Spinal cord (tissue), 10 donors: ENCODE measurements around the gene VPS35L. TPM values are rescaled to one million over a fixed set of nuclear protein-coding genes. Genes with fewer than 3 reads are reported as not detected.

Experiments
- DNase-seq, 6 donors: peaks; one replicate each; pipeline versions ENCODE4 v3.0.0 to v3.0.0-alpha.2; 2013 to 2015; ENCODE audit warnings: low spot score in 6 of 6, low read depth in 4 of 6
- H3K27ac ChIP-seq: one replicate; pipeline ENCODE4 v1.5.1; 2013; ENCODE audit warnings: low read depth, low read length, control low read depth
- H3K27me3 ChIP-seq: one replicate; pipeline ENCODE4 v1.6.1; 2013; ENCODE audit warnings: low read length; ENCODE audit not compliant: control insufficient read depth, insufficient read depth
- H3K36me3 ChIP-seq: one replicate; pipeline ENCODE4 v1.6.1; 2013; ENCODE audit warnings: low read length; ENCODE audit not compliant: control insufficient read depth, insufficient read depth
- H3K4me1 ChIP-seq: one replicate; pipeline ENCODE4 v1.6.1; 2013; ENCODE audit warnings: low read length; ENCODE audit not compliant: control insufficient read depth, insufficient read depth
- H3K4me3 ChIP-seq: one replicate; pipeline ENCODE4 v1.5.1; 2013; ENCODE audit warnings: low read depth, low read length, control low read depth
- H3K9me3 ChIP-seq: one replicate; pipeline ENCODE4 v1.6.1; 2013; ENCODE audit warnings: low read length; ENCODE audit not compliant: control insufficient read depth, insufficient read depth
- WGBS: methylation state at CpG from one replicate; pipeline ENCODE4 v1.1.5; 2013; ENCODE audit warnings: missing lambda C conversion rate; ENCODE audit not compliant: insufficient coverage; 5-methylcytosine and 5-hydroxymethylcytosine counted together
- polyA plus RNA-seq, 2 donors: library from polyadenylated mRNA; unstranded; fragments of 120-200 nt; gene quantifications; one replicate each; pipeline ENCODE4 v1.2.1, GENCODE V29; 2013; ENCODE audit not compliant: insufficient read length in 2 of 2
- total RNA-seq, 2 donors: library from RNA; depleted of rRNA in 1 of 2; stranded (reverse); fragments of 120-200 nt in 1 of 2; fragments of >200 nt in 1 of 2; gene quantifications; one replicate each; pipeline versions ENCODE4 v1.2.3 to v1.2.4, GENCODE V29; 2013 to 2014
- donor health status: healthy.

VPS35L gene
- total and polyA plus RNA-seq, 4 donors: 58.1 to 67.3 (median 63.8) TPM

- Histone ChIP-seq H3K4me3 (no peak overlapping the region), H3K27ac (no peak overlapping the region), H3K27me3 (no peaks in the 10 kb centered on the region), H3K4me1 (no peaks in the 10 kb centered on the region), H3K9me3 (no peaks in the 10 kb centered on the region), H3K36me3 (peaks cover 30% of the 10 kb centered on the region)
- no peak for DNase-seq
- 80% methylated on average over 7 of the region's 8 CpGs for WGBS
These were observed 84.5 kb downstream of the VPS35L start for GRCh38 chr16:19639986-19640421.

- H3K36me3 ChIP-seq: peaks cover 34% of the 10 kb centered on the region
- no peaks in the 10 kb centered on the region for H3K27me3 ChIP-seq
- H3K4me3 ChIP-seq: no peak overlapping the region
- H3K27ac ChIP-seq: no peak overlapping the region
- H3K9me3 ChIP-seq: no peaks in the 10 kb centered on the region
- DNase-seq: peak in 1 of 6 donors; percentile 64
- H3K4me1 ChIP-seq: no peaks in the 10 kb centered on the region
- WGBS: 100% methylated on average over 1 of the region's 4 CpGs
These were observed 87.0 kb downstream of the VPS35L start for GRCh38 chr16:19642501-19642900.

GRCh38 chr16:19644877-19645276 is 89.4 kb downstream of the VPS35L start:
- DNase-seq: peak in 2 of 6 donors; percentile 30 to 65
- Histone ChIP-seq H3K36me3 (peaks cover 39% of the 10 kb centered on the region), H3K27me3 (no peaks in the 10 kb centered on the region), H3K27ac (no peak overlapping the region), H3K4me1 (no peaks in the 10 kb centered on the region), H3K4me3 (no peak overlapping the region), H3K9me3 (no peaks in the 10 kb centered on the region)
- no CpG with 5 or more reads among the region's 4 CpGs for WGBS

- Histone ChIP-seq H3K36me3 (peaks cover 37% of the 10 kb centered on the region), H3K9me3 (no peaks in the 10 kb centered on the region), H3K27me3 (no peaks in the 10 kb centered on the region), H3K4me1 (no peaks in the 10 kb centered on the region), H3K27ac (peak overlapping the region; percentile 64), H3K4me3 (no peak overlapping the region)
- DNase-seq: peak in 1 of 6 donors; percentile 68
- WGBS: 96% methylated on average over 3 of the region's 7 CpGs
These were observed 90.1 kb downstream of the VPS35L start for GRCh38 chr16:19645557-19645981.

- peaks cover 51% of the 10 kb centered on the region for H3K36me3 ChIP-seq
- no peak for DNase-seq
- 80% methylated on average over 1 of the region's 3 CpGs for WGBS
- H3K27ac ChIP-seq: no peak overlapping the region
- H3K4me1 ChIP-seq: no peaks in the 10 kb centered on the region
- no peaks in the 10 kb centered on the region for H3K9me3 ChIP-seq
- no peaks in the 10 kb centered on the region for H3K27me3 ChIP-seq
- H3K4me3 ChIP-seq: no peak overlapping the region
These were observed 94.5 kb downstream of the VPS35L start for GRCh38 chr16:19649980-19650379.

GRCh38 chr16:19654147-19654546 is 98.6 kb downstream of the VPS35L start:
- 79% methylated on average over 5 of the region's 9 CpGs for WGBS
- no peak overlapping the region for H3K4me3 ChIP-seq
- no peak overlapping the region for H3K27ac ChIP-seq
- no peak for DNase-seq
- no peaks in the 10 kb centered on the region for H3K27me3 ChIP-seq
- H3K9me3 ChIP-seq: no peaks in the 10 kb centered on the region
- peaks cover 37% of the 10 kb centered on the region for H3K36me3 ChIP-seq
- no peaks in the 10 kb centered on the region for H3K4me1 ChIP-seq

- H3K9me3 ChIP-seq: no peaks in the 10 kb centered on the region
- peaks cover 34% of the 10 kb centered on the region for H3K36me3 ChIP-seq
- H3K4me3 ChIP-seq: no peak overlapping the region
- DNase-seq: peak in 2 of 6 donors; percentile 26 to 46
- no peaks in the 10 kb centered on the region for H3K27me3 ChIP-seq
- H3K27ac ChIP-seq: no peak overlapping the region
- no peaks in the 10 kb centered on the region for H3K4me1 ChIP-seq
- WGBS: 58% methylated on average over 7 of the region's 9 CpGs
These were observed 99.8 kb downstream of the VPS35L start for GRCh38 chr16:19655242-19655777.

GRCh38 chr16:19657831-19658230 is 102.3 kb downstream of the VPS35L start:
- peaks cover 29% of the 10 kb centered on the region for H3K36me3 ChIP-seq
- no peaks in the 10 kb centered on the region for H3K4me1 ChIP-seq
- H3K4me3 ChIP-seq: no peak overlapping the region
- H3K27ac ChIP-seq: no peak overlapping the region
- no peaks in the 10 kb centered on the region for H3K9me3 ChIP-seq
- no peak for DNase-seq
- H3K27me3 ChIP-seq: no peaks in the 10 kb centered on the region
- no CpG with 5 or more reads among the region's 4 CpGs for WGBS

- no peak overlapping the region for H3K4me3 ChIP-seq
- whole genome bisulfite sequencing: no CpG with 5 or more reads among the region's 1 CpG
- H3K27me3 ChIP-seq: no peaks in the 10 kb centered on the region
- no peaks in the 10 kb centered on the region for H3K4me1 ChIP-seq
- H3K36me3 ChIP-seq: peaks cover 15% of the 10 kb centered on the region
- H3K9me3 ChIP-seq: no peaks in the 10 kb centered on the region
- DNase-seq: no peak
- no peak overlapping the region for H3K27ac ChIP-seq
These were observed 104.1 kb downstream of the VPS35L start for GRCh38 chr16:19659554-19659953.

- peaks cover 16% of the 10 kb centered on the region for H3K36me3 ChIP-seq
- WGBS: no CpG with 5 or more reads among the region's 1 CpG
- DNase-seq: no peak
- no peak overlapping the region for H3K27ac ChIP-seq
- H3K9me3 ChIP-seq: no peaks in the 10 kb centered on the region
- no peak overlapping the region for H3K4me3 ChIP-seq
- H3K27me3 ChIP-seq: no peaks in the 10 kb centered on the region
- H3K4me1 ChIP-seq: no peaks in the 10 kb centered on the region
These were observed 104.9 kb downstream of the VPS35L start for GRCh38 chr16:19660432-19660831.
